Activated T-cell treated with anti-CD3 and anti-CD28 coated beads, Interleukin-2, amount 50 U/mL, for 72 hours (primary cell): ENCODE data around the gene COLGALT1. TPM values are rescaled to one million over a fixed set of nuclear protein-coding genes. Genes with fewer than 3 reads are reported as not detected.

ENCODE experiments used
- ATAC-seq, 2 donors: fragments of 150-1000 bp; cut with Tn5 transposase; replicated peaks in 1 of 2; 2 replicates each; pipeline ENCODE4 v1.10.0; 2021; ENCODE audit warnings: moderate library complexity in 2 of 2, mild to moderate bottlenecking in 1 of 2
- DNase-seq, 2 donors: peaks; one replicate each; pipeline ENCODE4 v3.0.0; 2021 to 2022; ENCODE audit warnings: mixed read lengths in 1 of 2
- H3K27ac Mint-ChIP-seq: one replicate; pipeline ENCODE4 v1.8.0; 2022; ENCODE audit warnings: mild to moderate bottlenecking, moderate library complexity, mixed read lengths
- H3K27me3 Mint-ChIP-seq: one replicate; pipeline ENCODE4 v1.8.0; 2022; ENCODE audit warnings: low read depth, mixed read lengths
- H3K36me3 Mint-ChIP-seq, 2 donors: one replicate each; pipeline ENCODE4 v1.8.0; 2022; ENCODE audit warnings: mixed read lengths in 2 of 2, mild to moderate bottlenecking in 1 of 2; ENCODE audit not compliant: insufficient read depth in 2 of 2
- H3K4me1 Mint-ChIP-seq: one replicate; pipeline ENCODE4 v1.8.0; 2022; ENCODE audit warnings: low read depth, mixed read lengths
- H3K4me3 Mint-ChIP-seq, 2 donors: one replicate each; pipeline ENCODE4 v1.8.0; 2022; ENCODE audit warnings: mild to moderate bottlenecking in 2 of 2, mixed read lengths in 2 of 2, moderate library complexity in 2 of 2
- H3K9me3 Mint-ChIP-seq, 2 donors: one replicate each; pipeline ENCODE4 v1.8.0; 2022; ENCODE audit warnings: mixed read lengths in 2 of 2
- total RNA-seq, 2 donors: library from RNA; stranded (reverse); gene quantifications; one replicate each; pipeline ENCODE4 v1.2.3, GENCODE V29; 2022

The COLGALT1 gene
- total RNA-seq, 2 donors from 2014 or later = 38.3 to 46.3 TPM

GRCh38 chr19:17524651-17525050 is 30.8 kb upstream of the COLGALT1 start:
- Mint-ChIP-seq H3K4me1 (peaks cover 41% of the 10 kb centered on the region), H3K4me3 (peak overlapping the region; percentile 14 to 79), H3K9me3 (peaks cover 0 to 5% of the 10 kb centered on the region in 2 donors), H3K27ac (no peak overlapping the region), H3K27me3 (no peaks in the 10 kb centered on the region), H3K36me3 (peaks cover 2 to 9% of the 10 kb centered on the region in 2 donors)
- DNase-seq (no peak), ATAC-seq (no peak)

DNA sequence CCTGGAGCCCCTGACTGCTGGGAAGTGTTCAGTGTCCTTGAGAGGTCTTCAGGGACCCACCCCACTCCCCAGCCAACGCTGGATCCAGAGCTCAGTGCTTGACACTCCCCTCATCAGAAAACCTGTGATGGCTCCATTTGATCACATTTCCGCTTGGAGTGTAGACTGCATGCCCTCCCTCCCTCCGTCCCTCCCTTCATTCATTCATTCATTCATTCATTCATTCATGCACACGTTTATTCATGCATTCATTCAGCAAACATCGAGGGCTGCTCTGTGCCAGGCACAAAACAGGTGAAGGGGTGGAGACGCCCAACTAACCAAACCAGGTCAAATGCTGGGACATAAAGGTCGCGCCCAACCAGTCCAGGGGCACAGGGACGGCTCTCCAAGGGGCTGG is 30.3 kb upstream of the COLGALT1 start:
- no peak overlapping the region for H3K27ac Mint-ChIP-seq
- ATAC-seq = no peak

GRCh38 chr19:17526922-17527321 is 28.5 kb upstream of the COLGALT1 start:
- peaks cover 41% of the 10 kb centered on the region for H3K4me1 Mint-ChIP-seq

More for the DNA sequence above, 30.3 kb upstream of the COLGALT1 start:
- no peak overlapping the region for H3K4me3 Mint-ChIP-seq
- peaks cover 0 to 5% of the 10 kb centered on the region in 2 donors for H3K9me3 Mint-ChIP-seq
- H3K4me1 Mint-ChIP-seq = peaks cover 41% of the 10 kb centered on the region
- DNase-seq = no peak
- no peaks in the 10 kb centered on the region for H3K27me3 Mint-ChIP-seq
- peaks cover 2 to 9% of the 10 kb centered on the region in 2 donors for H3K36me3 Mint-ChIP-seq

GRCh38 chr19:17527326-17527725 is 28.1 kb upstream of the COLGALT1 start:
- DNase-seq (no peak), ATAC-seq (no peak)
- Mint-ChIP-seq H3K9me3 (peaks cover 0 to 5% of the 10 kb centered on the region in 2 donors), H3K4me1 (peaks cover 40% of the 10 kb centered on the region), H3K27me3 (no peaks in the 10 kb centered on the region), H3K4me3 (peak overlapping the region in 1 of 2 donors; percentile 62), H3K36me3 (peaks cover 2 to 4% of the 10 kb centered on the region in 2 donors), H3K27ac (no peak overlapping the region)

More at GRCh38 chr19:17526922-17527321, 28.5 kb upstream of the COLGALT1 start:
- peak overlapping the region in 1 of 2 donors; percentile 62 for H3K4me3 Mint-ChIP-seq
- no peak overlapping the region for H3K27ac Mint-ChIP-seq
- ATAC-seq (peak in 1 of 2 donors; percentile 48), DNase-seq (peak in 1 of 2 donors; percentile 41)
- H3K9me3 Mint-ChIP-seq = peaks cover 0 to 5% of the 10 kb centered on the region in 2 donors
- H3K27me3 Mint-ChIP-seq = no peaks in the 10 kb centered on the region
- H3K36me3 Mint-ChIP-seq = peaks cover 2 to 8% of the 10 kb centered on the region in 2 donors

GRCh38 chr19:17528610-17529009 is 26.8 kb upstream of the COLGALT1 start:
- no peak overlapping the region for H3K27ac Mint-ChIP-seq
- no peaks in the 10 kb centered on the region for H3K27me3 Mint-ChIP-seq
- ATAC-seq (no peak), DNase-seq (no peak)
- H3K36me3 Mint-ChIP-seq = peaks cover 0 to 3% of the 10 kb centered on the region in 2 donors
- H3K9me3 Mint-ChIP-seq = peaks cover 0 to 5% of the 10 kb centered on the region in 2 donors
- peaks cover 27% of the 10 kb centered on the region for H3K4me1 Mint-ChIP-seq
- H3K4me3 Mint-ChIP-seq = no peak overlapping the region

- H3K4me1 Mint-ChIP-seq = peaks cover 18% of the 10 kb centered on the region
- H3K36me3 Mint-ChIP-seq = no peaks in the 10 kb centered on the region
- no peaks in the 10 kb centered on the region for H3K27me3 Mint-ChIP-seq
- H3K27ac Mint-ChIP-seq = no peak overlapping the region
- H3K9me3 Mint-ChIP-seq = peaks cover 0 to 5% of the 10 kb centered on the region in 2 donors
- ATAC-seq (no peak), DNase-seq (no peak)
- H3K4me3 Mint-ChIP-seq = no peak overlapping the region
These were observed 25.9 kb upstream of the COLGALT1 start for GRCh38 chr19:17529239-17530158.

DNA sequence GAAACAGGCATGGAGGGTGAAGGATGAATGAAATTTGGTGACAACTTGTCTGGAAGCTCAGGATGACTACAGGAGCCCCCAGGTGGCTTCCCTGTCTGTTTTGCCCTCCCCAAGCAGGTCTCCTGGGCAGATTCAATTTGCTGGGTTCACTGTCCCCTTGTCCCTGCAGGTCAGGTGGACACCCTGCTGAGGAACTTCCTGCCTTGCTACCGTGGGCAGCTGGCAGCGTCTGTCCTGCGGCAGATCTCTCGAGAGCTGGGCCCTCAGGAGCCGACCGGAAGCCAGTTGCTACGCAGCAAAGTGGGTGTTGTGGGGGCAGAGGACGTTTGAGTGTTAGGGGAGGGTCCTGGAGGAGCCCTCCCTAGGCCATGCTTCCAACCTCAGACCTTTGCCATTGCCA is 24.9 kb upstream of the COLGALT1 start:
- ATAC-seq (peak in 1 of 2 donors; percentile 28), DNase-seq (no peak)
- no peak overlapping the region for H3K27ac Mint-ChIP-seq
- H3K4me1 Mint-ChIP-seq = peaks cover 12% of the 10 kb centered on the region
- H3K4me3 Mint-ChIP-seq = no peak overlapping the region
- H3K9me3 Mint-ChIP-seq = peaks cover 0 to 4% of the 10 kb centered on the region in 2 donors
- no peaks in the 10 kb centered on the region for H3K27me3 Mint-ChIP-seq
- H3K36me3 Mint-ChIP-seq = no peaks in the 10 kb centered on the region

DNA sequence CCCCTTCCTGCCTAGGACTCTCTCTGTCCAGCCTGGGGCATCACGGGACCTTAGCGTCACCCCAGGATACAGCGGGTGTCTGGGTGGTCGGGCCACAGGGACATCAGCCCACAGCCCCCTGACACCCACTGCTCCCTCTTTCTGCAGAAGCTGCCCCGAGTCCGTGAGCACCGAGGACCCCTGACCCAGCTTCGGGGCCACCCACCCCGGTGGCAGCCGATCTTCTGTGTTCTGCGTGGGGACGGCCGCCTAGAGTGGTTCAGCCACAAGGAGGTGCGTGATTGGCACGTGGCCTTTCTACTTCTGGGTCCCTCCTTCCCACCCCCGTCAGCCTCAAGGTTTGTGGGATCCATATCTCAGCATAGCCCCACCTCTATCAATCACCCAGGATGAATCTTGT is 23.3 kb upstream of the COLGALT1 start:
- H3K4me1 Mint-ChIP-seq = no peaks in the 10 kb centered on the region
- no peak overlapping the region for H3K4me3 Mint-ChIP-seq
- ATAC-seq = no peak
- DNase-seq = no peak
- peaks cover 0 to 4% of the 10 kb centered on the region in 2 donors for H3K9me3 Mint-ChIP-seq
- H3K36me3 Mint-ChIP-seq = no peaks in the 10 kb centered on the region
- H3K27me3 Mint-ChIP-seq = no peaks in the 10 kb centered on the region
- no peak overlapping the region for H3K27ac Mint-ChIP-seq

DNA sequence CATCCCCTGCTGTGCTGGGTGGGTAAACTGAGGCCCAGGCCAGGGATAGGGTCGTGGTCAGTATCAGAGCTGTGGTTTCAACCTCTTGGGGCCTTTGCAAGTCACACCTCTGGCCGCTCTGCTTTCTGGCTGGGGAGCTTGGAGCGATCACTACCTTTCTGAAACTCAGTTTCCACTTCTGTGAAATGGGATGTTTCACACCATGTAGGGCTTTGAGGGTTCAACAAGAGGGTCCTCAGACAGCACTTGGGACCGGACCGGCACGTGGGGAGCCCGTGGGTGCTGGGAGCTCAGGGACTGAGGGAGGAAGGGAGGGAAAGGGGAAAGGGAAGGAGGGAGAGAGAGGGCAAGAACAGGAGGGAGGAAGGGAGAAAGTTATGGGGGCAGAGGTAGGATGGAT is 22.9 kb upstream of the COLGALT1 start:
- H3K27ac Mint-ChIP-seq = no peak overlapping the region
- DNase-seq (no peak), ATAC-seq (no peak)
- H3K9me3 Mint-ChIP-seq = peaks cover 0 to 4% of the 10 kb centered on the region in 2 donors
- peaks cover 2% of the 10 kb centered on the region for H3K27me3 Mint-ChIP-seq
- H3K4me1 Mint-ChIP-seq = no peaks in the 10 kb centered on the region
- H3K36me3 Mint-ChIP-seq = no peaks in the 10 kb centered on the region
- no peak overlapping the region for H3K4me3 Mint-ChIP-seq

DNA sequence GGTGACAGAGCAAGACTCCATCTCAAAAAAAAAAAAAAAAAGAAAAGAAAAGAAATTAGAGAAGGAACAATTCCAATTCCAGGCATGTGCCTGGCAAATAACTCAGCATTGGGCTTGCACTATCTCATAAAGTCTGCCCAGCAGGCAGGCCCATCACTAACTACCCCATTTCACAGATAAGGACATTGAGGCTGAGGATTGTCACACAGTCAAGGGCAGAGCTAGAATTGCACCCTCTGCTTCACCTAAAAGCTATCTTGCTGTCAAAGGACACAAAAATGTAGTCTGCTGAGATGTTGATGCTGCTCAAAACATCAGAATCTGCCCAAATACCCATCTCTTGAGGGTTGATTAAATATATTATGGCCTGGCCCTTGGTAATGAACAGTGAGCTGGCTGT is 20.7 kb upstream of the COLGALT1 start:
- Mint-ChIP-seq H3K27ac (no peak overlapping the region), H3K27me3 (peaks cover 15% of the 10 kb centered on the region), H3K36me3 (peaks cover 0 to 2% of the 10 kb centered on the region in 2 donors), H3K4me3 (no peak overlapping the region), H3K9me3 (no peaks in the 10 kb centered on the region), H3K4me1 (peaks cover 17% of the 10 kb centered on the region)
- ATAC-seq (no peak), DNase-seq (no peak)

GRCh38 chr19:17536955-17537354 is 18.5 kb upstream of the COLGALT1 start:
- Mint-ChIP-seq H3K9me3 (no peaks in the 10 kb centered on the region), H3K36me3 (peaks cover 0 to 2% of the 10 kb centered on the region in 2 donors), H3K27ac (no peak overlapping the region), H3K27me3 (peaks cover 15% of the 10 kb centered on the region), H3K4me1 (peaks cover 17% of the 10 kb centered on the region), H3K4me3 (no peak overlapping the region)
- ATAC-seq = no peak
- no peak for DNase-seq

- H3K27ac Mint-ChIP-seq = peak overlapping the region; percentile 74
These were observed 16.7 kb upstream of the COLGALT1 start for GRCh38 chr19:17538684-17539237.

More at GRCh38 chr19:17538684-17539237, 16.7 kb upstream of the COLGALT1 start:
- H3K36me3 Mint-ChIP-seq = peaks cover 0 to 2% of the 10 kb centered on the region in 2 donors
- peaks cover 15% of the 10 kb centered on the region for H3K27me3 Mint-ChIP-seq
- peak overlapping the region; percentile 77 to 94 for H3K4me3 Mint-ChIP-seq
- DNase-seq = no peak
- peaks cover 17% of the 10 kb centered on the region for H3K4me1 Mint-ChIP-seq
- peak in 1 of 2 donors; percentile 2 for ATAC-seq
- H3K9me3 Mint-ChIP-seq = no peaks in the 10 kb centered on the region
